Chondrocyte (in vitro differentiated cells): ENCODE data around the gene KIF24. TPM values are rescaled to one million over a fixed set of nuclear protein-coding genes. Genes with fewer than 3 reads are reported as not detected.

Experiments
- DNase-seq: peaks from one replicate; pipeline ENCODE4 v3.0.0; 2021; ENCODE audit warnings: mixed read lengths, low spot score
- H3K27ac Mint-ChIP-seq: one replicate; pipeline ENCODE4 v1.8.0; 2021; ENCODE audit warnings: mild to moderate bottlenecking, moderate library complexity, mixed read lengths; ENCODE audit not compliant: unreplicated experiment
- H3K27me3 Mint-ChIP-seq: 2 replicates; pipeline ENCODE4 v1.8.0; 2021; ENCODE audit warnings: low read depth, mixed read lengths
- H3K36me3 Mint-ChIP-seq: 2 replicates; pipeline ENCODE4 v1.8.0; 2021; ENCODE audit warnings: low read depth, mixed read lengths
- H3K4me1 Mint-ChIP-seq: 2 replicates; pipeline ENCODE4 v1.8.0; 2021; ENCODE audit warnings: low read depth, mild to moderate bottlenecking, mixed read lengths
- H3K4me3 Mint-ChIP-seq: one replicate; pipeline ENCODE4 v1.8.0; 2021; ENCODE audit warnings: mild to moderate bottlenecking, moderate library complexity, mixed read lengths; ENCODE audit not compliant: unreplicated experiment
- H3K9me3 Mint-ChIP-seq: 2 replicates; pipeline ENCODE4 v1.8.0; 2021; ENCODE audit warnings: low read depth, mixed read lengths
- CTCF ChIP-seq: fragments of 200-600 bp; sonication (generic); IDR thresholded peaks from 2 replicates; pipeline ENCODE4 v1.5.0; 2021; ENCODE audit warnings: antibody characterized with exemption, mild to moderate bottlenecking, moderate library complexity
- total RNA-seq: library from RNA; stranded (reverse); gene quantifications from 3 replicates; pipeline ENCODE4 v1.2.1, GENCODE V29; 2021

Gene KIF24
- total RNA-seq, 1 donor from 2014 or later, result 0.90 TPM

GRCh38 chr9:34349324-34349723, 20.3 kb upstream of the KIF24 start:
- Mint-ChIP-seq H3K27ac (no peak overlapping the region), H3K36me3 (peaks cover 2% of the 10 kb centered on the region), H3K4me1 (peaks cover 8% of the 10 kb centered on the region), H3K9me3 (no peaks in the 10 kb centered on the region), H3K27me3 (no peaks in the 10 kb centered on the region), H3K4me3 (no peak overlapping the region)
- DNase-seq, result no peak
- TF ChIP-seq CTCF, result no peak

GRCh38 chr9:34347800-34348158, 18.7 kb upstream of the KIF24 start:
- H3K27ac Mint-ChIP-seq, result no peak overlapping the region
- H3K36me3 Mint-ChIP-seq, result peaks cover 9% of the 10 kb centered on the region
- H3K27me3 Mint-ChIP-seq, result no peaks in the 10 kb centered on the region

GRCh38 chr9:34346873-34347799, 18.1 kb upstream of the KIF24 start:
- Mint-ChIP-seq H3K9me3 (no peaks in the 10 kb centered on the region), H3K36me3 (peaks cover 9% of the 10 kb centered on the region), H3K27ac (no peak overlapping the region), H3K4me1 (peaks cover 8% of the 10 kb centered on the region), H3K27me3 (no peaks in the 10 kb centered on the region), H3K4me3 (no peak overlapping the region)
- DNase-seq, result no peak
- no peak for TF ChIP-seq CTCF

More at GRCh38 chr9:34347800-34348158, 18.7 kb upstream of the KIF24 start:
- H3K4me1 Mint-ChIP-seq, result peaks cover 8% of the 10 kb centered on the region
- no peak for TF ChIP-seq CTCF
- DNase-seq, result no peak
- no peak overlapping the region for H3K4me3 Mint-ChIP-seq
- no peaks in the 10 kb centered on the region for H3K9me3 Mint-ChIP-seq

GRCh38 chr9:34343605-34344004, 14.5 kb upstream of the KIF24 start:
- H3K27me3 Mint-ChIP-seq, result no peaks in the 10 kb centered on the region

GRCh38 chr9:34343090-34343489, 14.0 kb upstream of the KIF24 start:
- no peak overlapping the region for H3K27ac Mint-ChIP-seq
- H3K4me3 Mint-ChIP-seq, result no peak overlapping the region
- peaks cover 8% of the 10 kb centered on the region for H3K4me1 Mint-ChIP-seq
- DNase-seq, result no peak
- no peak for TF ChIP-seq CTCF
- H3K9me3 Mint-ChIP-seq, result no peaks in the 10 kb centered on the region
- H3K27me3 Mint-ChIP-seq, result no peaks in the 10 kb centered on the region
- peaks cover 17% of the 10 kb centered on the region for H3K36me3 Mint-ChIP-seq

More at GRCh38 chr9:34343605-34344004, 14.5 kb upstream of the KIF24 start:
- peaks cover 8% of the 10 kb centered on the region for H3K4me1 Mint-ChIP-seq
- no peaks in the 10 kb centered on the region for H3K9me3 Mint-ChIP-seq
- H3K4me3 Mint-ChIP-seq, result no peak overlapping the region
- DNase-seq, result no peak
- H3K36me3 Mint-ChIP-seq, result peaks cover 17% of the 10 kb centered on the region
- no peak for TF ChIP-seq CTCF
- no peak overlapping the region for H3K27ac Mint-ChIP-seq
